GM23248 (cell line): ENCODE results near the gene PLCB1.

ENCODE experiments used
- EZH2 ChIP-seq: fragments of 200-600 bp; sonication (generic); IDR thresholded peaks from 2 replicates; pipeline ENCODE4 v1.6.1; 2018; ENCODE audit warnings: antibody characterized with exemption, mild to moderate bottlenecking; ENCODE audit not compliant: insufficient read depth, poor library complexity, severe bottlenecking
- EZH2phosphoT487 ChIP-seq: fragments of 200-600 bp; sonication (generic); IDR thresholded peaks from 2 replicates; pipeline ENCODE4 v1.6.1; 2018; ENCODE audit warnings: antibody characterized with exemption, moderate library complexity, mild to moderate bottlenecking, low read depth; ENCODE audit not compliant: insufficient read depth

GRCh38 chr20:8837396-8837795, 705.3 kb downstream of the PLCB1 start:
- no peak for TF ChIP-seq EZH2
- TF ChIP-seq EZH2phosphoT487 = no peak
